Peyer's patch (tissue), 4 donors: ENCODE results near the gene PLSCR3. TPM values are rescaled to one million over a fixed set of nuclear protein-coding genes. Genes with fewer than 3 reads are reported as not detected.

ENCODE experiments used
- DNase-seq, 3 donors: peaks; one replicate each; pipeline ENCODE4 v3.0.0-alpha.2; 2017 to 2019
- H3K27ac ChIP-seq, 4 donors: fragments of 200-600 bp; sonication (generic); one replicate each; pipeline ENCODE4 v1.5.1; 2016 to 2019
- H3K27me3 ChIP-seq, 2 donors: fragments of 200-600 bp; sonication (generic); one replicate each; pipeline ENCODE4 v1.5.1; 2019
- H3K36me3 ChIP-seq, 3 donors: fragments of 200-600 bp; sonication (generic); one replicate each; pipeline ENCODE4 v1.5.1; 2016 to 2019
- H3K4me1 ChIP-seq, 4 donors: fragments of 200-600 bp; sonication (generic); one replicate each; pipeline ENCODE4 v1.5.1; 2016 to 2019
- H3K4me3 ChIP-seq, 4 donors: fragments of 200-600 bp; sonication (generic); 1 replicate in 3 of 4; 2 replicates in 1 of 4; pipeline ENCODE4 v1.5.1; 2016 to 2019; ENCODE audit warnings: mild to moderate bottlenecking in 1 of 4
- H3K9me3 ChIP-seq, 4 donors: fragments of 200-600 bp; sonication (generic); one replicate each; pipeline ENCODE4 v1.5.1; 2016 to 2019; ENCODE audit warnings: mild to moderate bottlenecking in 1 of 4
- CTCF ChIP-seq, 6 experiments: fragments of 450-650 bp in 4 of 6; fragments of 200-600 bp in 2 of 6; sonication (generic) in 1 of 6; IDR thresholded peaks; one replicate each; pipeline ENCODE4 v1.5.1; 2017 to 2019; ENCODE audit warnings: antibody characterized with exemption in 6 of 6, mild to moderate bottlenecking in 3 of 6, moderate library complexity in 1 of 6
- POLR2A ChIP-seq, 2 donors: fragments of 450-650 bp; IDR thresholded peaks; one replicate each; pipeline ENCODE4 v1.5.1; 2017; ENCODE audit warnings: antibody characterized with exemption in 2 of 2, mild to moderate bottlenecking in 2 of 2, moderate library complexity in 2 of 2
- total RNA-seq, 4 donors: library from RNA; depleted of rRNA; stranded (reverse); fragments of >200 nt; gene quantifications; one replicate each; pipeline ENCODE4 v1.1.0, GENCODE V29; 2016

PLSCR3 gene
- total RNA-seq, 4 donors from 2014 or later, result 10.7 to 38.8 (median 21.9) TPM

- H3K36me3 ChIP-seq, result no peaks in the 10 kb centered on the region
- peaks cover 0 to 14% (median 5%) of the 10 kb centered on the region in 4 donors for H3K4me1 ChIP-seq
- no peaks in the 10 kb centered on the region for H3K27me3 ChIP-seq
- no peak for DNase-seq
- no peak overlapping the region for H3K4me3 ChIP-seq
- TF ChIP-seq CTCF (IDR thresholded peaks at IDR 0.05) (no peak), POLR2A (IDR thresholded peaks at IDR 0.05) (no peak)
- no peak overlapping the region for H3K27ac ChIP-seq
- no peaks in the 10 kb centered on the region for H3K9me3 ChIP-seq
Measured at GRCh38 chr17:7340179-7340578, 54.1 kb downstream of the PLSCR3 start.

Other genes with a start within 250 kb of the PLSCR3 start
- gene ASGR1, start 215.2 kb downstream of the PLSCR3 start, total RNA-seq, result 1 to 10 TPM in 1 of 4 donors, under 1 TPM in 2, not detected in 1; 0.88 to 2.5 (median 0.94) TPM
- gene DLG4, start 174.7 kb downstream of the PLSCR3 start, total RNA-seq, result 10 to 100 TPM in 2 of 4 donors, 1 to 10 TPM in 2; 2.6 to 15.7 (median 9.4) TPM
- 1,000 to 10,000 TPM; 1,292 to 4,167 (median 1,553) TPM for gene ACADVL, start 174.6 kb downstream of the PLSCR3 start, total RNA-seq
- gene DVL2, start 160.0 kb downstream of the PLSCR3 start, total RNA-seq, result 10 to 100 TPM; 42.1 to 61.9 (median 50.1) TPM
- gene PHF23, start 155.1 kb downstream of the PLSCR3 start, total RNA-seq, result 10 to 100 TPM; 22.2 to 38.8 (median 35.1) TPM
- gene GABARAP, start 152.1 kb downstream of the PLSCR3 start, total RNA-seq, result 100 to 1,000 TPM; 288 to 521 (median 367) TPM
- 10 to 100 TPM; 55.3 to 86.9 (median 76.4) TPM for gene CTDNEP1, start 142.8 kb downstream of the PLSCR3 start, total RNA-seq
- 10 to 100 TPM; 15.1 to 75.1 (median 29.0) TPM for gene ELP5, start 142.3 kb downstream of the PLSCR3 start, total RNA-seq
- 1,000 to 10,000 TPM in 1 of 4 donors, 100 to 1,000 TPM in 2, 10 to 100 TPM in 1; 80.0 to 1,052 (median 864) TPM for gene CLDN7, start 132.0 kb downstream of the PLSCR3 start, total RNA-seq
- gene SLC2A4, start 112.8 kb downstream of the PLSCR3 start, total RNA-seq, result 1 to 10 TPM in 3 of 4 donors, not detected in 1; 1.1 to 7.6 (median 4.8) TPM
- gene YBX2, start 99.9 kb downstream of the PLSCR3 start, total RNA-seq, result 10 to 100 TPM; 20.7 to 70.0 (median 24.6) TPM
- gene EIF5A, start 86.9 kb downstream of the PLSCR3 start, total RNA-seq, result 100 to 1,000 TPM in 3 of 4 donors, 10 to 100 TPM in 1; 94.4 to 128 (median 120) TPM
- 100 to 1,000 TPM in 1 of 4 donors, 10 to 100 TPM in 3; 93.2 to 148 (median 94.2) TPM for gene GPS2, start 79.2 kb downstream of the PLSCR3 start, total RNA-seq
- 10 to 100 TPM; 23.3 to 69.0 (median 53.9) TPM for gene NEURL4, start 65.2 kb downstream of the PLSCR3 start, total RNA-seq
- gene ACAP1, start 58.0 kb downstream of the PLSCR3 start, total RNA-seq, result 100 to 1,000 TPM in 1 of 4 donors, 10 to 100 TPM in 3; 15.6 to 696 (median 24.0) TPM
- 1 to 10 TPM; 2.5 to 8.9 (median 7.1) TPM for gene KCTD11, start 42.4 kb downstream of the PLSCR3 start, total RNA-seq
- not detected for gene TMEM95, start 39.4 kb downstream of the PLSCR3 start, total RNA-seq
- 10 to 100 TPM; 19.8 to 54.4 (median 44.4) TPM for gene TNK1, start 13.4 kb downstream of the PLSCR3 start, total RNA-seq
- 100 to 1,000 TPM in 2 of 4 donors, 10 to 100 TPM in 2; 37.1 to 334 (median 126) TPM for gene TMEM256, start 9.6 kb upstream of the PLSCR3 start, total RNA-seq
- gene NLGN2, start 13.3 kb upstream of the PLSCR3 start, total RNA-seq, result 1 to 10 TPM in 3 of 4 donors, under 1 TPM in 1; 0.88 to 9.9 (median 5.8) TPM
- not detected for gene SPEM1, start 25.8 kb upstream of the PLSCR3 start, total RNA-seq
- not detected for gene SPEM2, start 31.1 kb upstream of the PLSCR3 start, total RNA-seq
- not detected for gene SPEM3, start 34.3 kb upstream of the PLSCR3 start, total RNA-seq
- 10 to 100 TPM in 3 of 4 donors, 1 to 10 TPM in 1; 4.1 to 21.7 (median 17.0) TPM for gene TMEM102, start 40.9 kb upstream of the PLSCR3 start, total RNA-seq
- 1 to 10 TPM in 1 of 4 donors, not detected in 3; 1.0 TPM for gene FGF11, start 45.0 kb upstream of the PLSCR3 start, total RNA-seq
- 1 to 10 TPM; 4.0 to 9.1 (median 5.8) TPM for gene CHRNB1, start 50.5 kb upstream of the PLSCR3 start, total RNA-seq
- 10 to 100 TPM; 15.1 to 27.3 (median 24.5) TPM for gene ZBTB4, start 85.1 kb upstream of the PLSCR3 start, total RNA-seq
- not detected for gene SLC35G6, start 86.9 kb upstream of the PLSCR3 start, total RNA-seq
- 100 to 1,000 TPM in 3 of 4 donors, 10 to 100 TPM in 1; 94.6 to 204 (median 157) TPM for gene POLR2A, start 89.8 kb upstream of the PLSCR3 start, total RNA-seq
- 10 to 100 TPM in 3 of 4 donors, 1 to 10 TPM in 1; 7.6 to 58.6 (median 15.2) TPM for gene TNFSF12, start 154.5 kb upstream of the PLSCR3 start, total RNA-seq
- gene TNFSF13, start 164.2 kb upstream of the PLSCR3 start, total RNA-seq, result 10 to 100 TPM in 3 of 4 donors, 1 to 10 TPM in 1; 5.0 to 54.4 (median 38.7) TPM
- gene SENP3, start 167.4 kb upstream of the PLSCR3 start, total RNA-seq, result 10 to 100 TPM; 31.4 to 47.7 (median 43.7) TPM
- 100 to 1,000 TPM in 3 of 4 donors, 10 to 100 TPM in 1; 42.1 to 149 (median 124) TPM for gene CD68, start 185.1 kb upstream of the PLSCR3 start, total RNA-seq
- 100 to 1,000 TPM in 3 of 4 donors, 10 to 100 TPM in 1; 37.1 to 236 (median 125) TPM for gene MPDU1, start 189.3 kb upstream of the PLSCR3 start, total RNA-seq
- gene SOX15, start 195.6 kb upstream of the PLSCR3 start, total RNA-seq, result 1 to 10 TPM in 3 of 4 donors, not detected in 1; 1.9 to 2.7 (median 2.4) TPM
- gene FXR2, start 220.4 kb upstream of the PLSCR3 start, total RNA-seq, result 10 to 100 TPM; 28.8 to 38.1 (median 30.4) TPM
- 100 to 1,000 TPM; 144 to 303 (median 229) TPM for gene SAT2, start 233.3 kb upstream of the PLSCR3 start, total RNA-seq
- 10 to 100 TPM in 2 of 4 donors, 1 to 10 TPM in 2; 2.1 to 38.0 (median 16.3) TPM for gene SHBG, start 235.6 kb upstream of the PLSCR3 start, total RNA-seq